HCT116 (cell line): Measurements from ENCODE around the gene CLIC3. TPM values are rescaled to one million over a fixed set of nuclear protein-coding genes. Genes with fewer than 3 reads are reported as not detected.

ENCODE experiments used
- ATAC-seq: fragments of 200-7000 bp; cut with Tn5 transposase; 2 replicates; pipeline ENCODE4 v1.9.1; 2020; ENCODE audit warnings: mild to moderate bottlenecking, moderate library complexity
- BruUV-seq: library from RNA; stranded (reverse); fragments of 400-500 nt; replicated peaks from 2 replicates; lab custom pipeline; 2021; lab: Mats Ljungman, UMichigan
- CTCF ChIA-PET: fragments of 300-600 bp; sonication (Branson Sonifier 250); formaldehyde crosslinking; loops from one replicate; lab custom pipeline; 2021; ENCODE audit warnings: antibody characterized with exemption; lab: Charles Lee
- POLR2A ChIA-PET: fragments of 300-600, 350-600 bp; sonication (Branson Sonifier 250); formaldehyde crosslinking; loops from one replicate; lab custom pipeline; 2021; ENCODE audit warnings: antibody characterized with exemption; lab: Charles Lee
- RAD21 ChIA-PET, 2 experiments: fragments of 300-600 bp; sonication (Branson Sonifier 250); formaldehyde crosslinking; loops; one replicate each; lab custom pipeline; 2023; ENCODE audit warnings: low total read pairs in 2 of 2; ENCODE audit not compliant: uncharacterized antibody in 2 of 2, unreplicated experiment in 2 of 2, low non-redundant PET in 1 of 2; lab: Charles Lee
- DNase-seq: peaks from one replicate; pipeline ENCODE4 v3.0.0-alpha.2; 2010; ENCODE audit warnings: low read depth, low spot score
- H2AFZ ChIP-seq: fragments of 200-600 bp; shearing (Covaris generic), sonication (generic); 2 replicates; pipeline ENCODE4 v1.6.1; 2017; ENCODE audit warnings: low read depth, mixed run types, mixed read lengths, antibody characterized with exemption, low read length; ENCODE audit not compliant: poor library complexity, severe bottlenecking
- H3K27ac ChIP-seq: 2 replicates; pipeline ENCODE4 v1.5.1; 2012; ENCODE audit warnings: low read depth, low read length
- H3K27me3 ChIP-seq: fragments of 200-600 bp; sonication (generic); 2 replicates; pipeline ENCODE4 v1.6.1; 2016; ENCODE audit warnings: mixed run types, low read length, mixed read lengths; ENCODE audit not compliant: insufficient read depth
- H3K36me3 ChIP-seq, 2 experiments: fragments of 200-500 bp in 1 of 2; fragments of 200-600 bp in 1 of 2; sonication (Bioruptor generic) in 1 of 2; sonication (generic) in 1 of 2; 2 replicates each; pipeline versions ENCODE4 v1.5.1 to v1.6.1; 2014 to 2016; ENCODE audit warnings: low read length in 2 of 2, inconsistent platforms in 1 of 2, mixed read lengths in 1 of 2, mixed run types in 1 of 2; ENCODE audit not compliant: insufficient read depth in 2 of 2, control insufficient read depth in 1 of 2
- H3K4me1 ChIP-seq, 2 experiments: fragments of 200-600 bp in 1 of 2; sonication (generic) in 1 of 2; 2 replicates each; pipeline versions ENCODE4 v1.5.1 to v1.6.1; 2012 to 2017; ENCODE audit warnings: low read length in 2 of 2, inconsistent platforms in 1 of 2, mild to moderate bottlenecking in 1 of 2, mixed read lengths in 1 of 2, mixed run types in 1 of 2, moderate library complexity in 1 of 2; ENCODE audit not compliant: insufficient read depth in 2 of 2, control insufficient read depth in 1 of 2
- H3K4me2 ChIP-seq: fragments of 200-600 bp; sonication (generic); 2 replicates; pipeline ENCODE4 v1.6.1; 2017; ENCODE audit warnings: mixed run types, low read length, mixed read lengths
- H3K4me3 ChIP-seq, 2 experiments: fragments of 200-600 bp in 1 of 2; sonication (generic) in 1 of 2; replicated peaks in 1 of 2; 2 replicates each; pipeline ENCODE4 v1.5.1; 2011 to 2016; ENCODE audit warnings: low read length in 2 of 2, control low read depth in 1 of 2, low read depth in 1 of 2, mild to moderate bottlenecking in 1 of 2, mixed read lengths in 1 of 2, mixed run types in 1 of 2
- H3K79me2 ChIP-seq: fragments of 200-600 bp; sonication (generic); 2 replicates; pipeline ENCODE4 v1.6.1; 2017; ENCODE audit warnings: mild to moderate bottlenecking, mixed run types, low read length, moderate library complexity, mixed read lengths; ENCODE audit not compliant: insufficient read depth
- H3K9ac ChIP-seq: fragments of 200-600 bp; sonication (generic); 2 replicates; pipeline ENCODE4 v1.6.1; 2016; ENCODE audit warnings: low read length, mixed read lengths
- H3K9me2 ChIP-seq: fragments of 200-600 bp; sonication (generic), shearing (Covaris generic); 2 replicates; pipeline ENCODE4 v1.6.1; 2017; ENCODE audit warnings: mixed run types, mild to moderate bottlenecking, moderate library complexity; ENCODE audit not compliant: insufficient read depth
- H3K9me3 ChIP-seq, 2 experiments: fragments of 200-500 bp in 1 of 2; fragments of 200-600 bp in 1 of 2; sonication (Bioruptor generic) in 1 of 2; sonication (generic) in 1 of 2; 2 replicates each; pipeline ENCODE4 v1.6.1; 2014 to 2017; ENCODE audit warnings: low read length in 2 of 2, mixed read lengths in 2 of 2, inconsistent platforms in 1 of 2, low read depth in 1 of 2, mild to moderate bottlenecking in 1 of 2, mixed run types in 1 of 2, moderate library complexity in 1 of 2; ENCODE audit not compliant: control insufficient read depth in 1 of 2, insufficient read depth in 1 of 2
- H4K20me1 ChIP-seq: fragments of 200-600 bp; sonication (generic), shearing (Covaris generic); 2 replicates; pipeline ENCODE4 v1.6.1; 2017; ENCODE audit warnings: mixed run types, mild to moderate bottlenecking, moderate library complexity; ENCODE audit not compliant: insufficient read depth
- ELF1 ChIP-seq: IDR thresholded peaks from 2 replicates; pipeline ENCODE4 v1.6.1; 2012; ENCODE audit warnings: low read depth, borderline replicate concordance
- JUND ChIP-seq: IDR thresholded peaks from 2 replicates; pipeline ENCODE4 v1.6.1; 2012
- RAD21 ChIP-seq: IDR thresholded peaks from 2 replicates; pipeline ENCODE4 v1.6.1; 2012; ENCODE audit warnings: low read depth, mild to moderate bottlenecking
- SRF ChIP-seq: IDR thresholded peaks from 2 replicates; pipeline ENCODE4 v1.6.1; 2012; ENCODE audit warnings: low read depth
- TCF7L2 ChIP-seq: IDR thresholded peaks from 2 replicates; pipeline ENCODE4 v1.7.0; 2011; ENCODE audit warnings: borderline replicate concordance, inconsistent platforms; ENCODE audit not compliant: insufficient read depth, insufficient read length; ENCODE audit errors: extremely low read depth
- YY1 ChIP-seq: IDR thresholded peaks from 2 replicates; pipeline ENCODE4 v1.6.1; 2011; ENCODE audit warnings: low read length, low read depth, moderate library complexity, mild to moderate bottlenecking; ENCODE audit not compliant: insufficient replicate concordance; ENCODE audit errors: extremely low read depth
- ZFX ChIP-seq: fragments of 450-650 bp; IDR thresholded peaks from 2 replicates; pipeline ENCODE4 v1.6.1; 2017
- ZNF274 ChIP-seq: fragments of 200-500 bp; sonication (Bioruptor generic); IDR thresholded peaks from 2 replicates; pipeline ENCODE4 v1.6.1; 2014; ENCODE audit warnings: mild to moderate bottlenecking, low read depth, low read length, inconsistent platforms
- intact Hi-C: fragments of 100-400 bp; cut with micrococcal nuclease; formaldehyde crosslinking; loops from 2 replicates; pipeline ENCODE4 v1.10.0; 2022
- total RNA-seq: library from RNA; stranded (reverse); gene quantifications from one replicate; pipeline ENCODE4 v1.2.1, GENCODE V29; 2021; ENCODE audit not compliant: unreplicated experiment
- TF ChIP-seq, protein P1 (sequence below): IDR thresholded peaks from 2 replicates; pipeline ENCODE4 v1.6.1; 2011; ENCODE audit warnings: mild to moderate bottlenecking, low read length, moderate library complexity; ENCODE audit not compliant: insufficient replicate concordance; ENCODE audit errors: extremely low read depth
- TF ChIP-seq, protein P2 (sequence below): IDR thresholded peaks from 2 replicates; pipeline ENCODE4 v1.6.1; 2012

Gene CLIC3
- total RNA-seq, 1 experiment from 2014 or later, result 8.4 TPM

DNA sequence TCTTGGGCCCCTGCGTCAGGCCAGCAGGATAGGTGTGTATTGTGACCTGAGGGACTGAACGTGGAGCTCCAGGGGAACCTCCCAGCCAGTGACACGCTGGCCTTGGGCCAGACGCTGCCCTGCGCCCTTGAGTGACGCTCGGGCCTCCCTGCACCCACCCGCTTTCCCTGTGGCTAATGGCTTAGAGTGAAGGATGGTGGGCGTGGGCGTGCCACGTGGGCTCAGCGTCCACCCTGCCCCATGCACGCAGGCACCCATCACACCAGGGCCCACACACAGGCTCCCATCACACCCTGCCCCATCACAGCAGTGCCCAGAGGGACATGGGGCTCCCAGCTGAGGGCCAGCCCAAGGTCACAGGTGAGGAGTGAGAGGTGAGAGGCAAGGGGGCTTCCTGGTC is 40.7 kb upstream of the CLIC3 start:
- Histone ChIP-seq H3K27me3 (no peaks in the 10 kb centered on the region), H2AFZ (no peak overlapping the region), H3K9me3 (no peaks in the 10 kb centered on the region), H3K36me3 (peaks cover 3 to 7% of the 10 kb centered on the region in 2 experiments; a peak in 2 of 4 replicates), H3K4me1 (peaks cover 9 to 17% of the 10 kb centered on the region in 2 experiments; a peak in 3 of 4 replicates), H3K4me2 (no peak overlapping the region), H3K79me2 (no peaks in the 10 kb centered on the region), H3K9me2 (no peaks in the 10 kb centered on the region), H4K20me1 (no peaks in the 10 kb centered on the region), H3K27ac (no peak overlapping the region), H3K9ac (no peak overlapping the region), H3K4me3 (no peak overlapping the region)
- POLR2A ChIA-PET, result no interaction called here
- no TSS peak for BruUV-seq
- DNase-seq, result no peak
- CTCF ChIA-PET, result interaction anchor here (0.9 to 4.0 kb wide), 4 partner anchors 9 to 89 kb away, joined by 3 to 109 read pairs (median 4); partner anchors contain the start of gene NPDC1
- ATAC-seq, result no peak
- TF ChIP-seq, protein P1, sequence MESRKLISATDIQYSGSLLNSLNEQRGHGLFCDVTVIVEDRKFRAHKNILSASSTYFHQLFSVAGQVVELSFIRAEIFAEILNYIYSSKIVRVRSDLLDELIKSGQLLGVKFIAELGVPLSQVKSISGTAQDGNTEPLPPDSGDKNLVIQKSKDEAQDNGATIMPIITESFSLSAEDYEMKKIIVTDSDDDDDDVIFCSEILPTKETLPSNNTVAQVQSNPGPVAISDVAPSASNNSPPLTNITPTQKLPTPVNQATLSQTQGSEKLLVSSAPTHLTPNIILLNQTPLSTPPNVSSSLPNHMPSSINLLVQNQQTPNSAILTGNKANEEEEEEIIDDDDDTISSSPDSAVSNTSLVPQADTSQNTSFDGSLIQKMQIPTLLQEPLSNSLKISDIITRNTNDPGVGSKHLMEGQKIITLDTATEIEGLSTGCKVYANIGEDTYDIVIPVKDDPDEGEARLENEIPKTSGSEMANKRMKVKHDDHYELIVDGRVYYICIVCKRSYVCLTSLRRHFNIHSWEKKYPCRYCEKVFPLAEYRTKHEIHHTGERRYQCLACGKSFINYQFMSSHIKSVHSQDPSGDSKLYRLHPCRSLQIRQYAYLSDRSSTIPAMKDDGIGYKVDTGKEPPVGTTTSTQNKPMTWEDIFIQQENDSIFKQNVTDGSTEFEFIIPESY, result no peak
- TF ChIP-seq ZNF274 (no peak), ELF1 (no peak), JUND (no peak), ZFX (no peak), RAD21 (no peak), SRF (no peak), YY1 (no peak), TCF7L2 (no peak)
- TF ChIP-seq, protein P2, sequence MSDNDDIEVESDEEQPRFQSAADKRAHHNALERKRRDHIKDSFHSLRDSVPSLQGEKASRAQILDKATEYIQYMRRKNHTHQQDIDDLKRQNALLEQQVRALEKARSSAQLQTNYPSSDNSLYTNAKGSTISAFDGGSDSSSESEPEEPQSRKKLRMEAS, result no peak
- RAD21 ChIA-PET, result no interaction called here
- intact Hi-C loops, result loop anchor here (5.0 kb wide), 1 partner anchor 195 kb away; the partner anchor contains the start of gene AJM1
